CD4-positive, alpha-beta T cell treated with Interleukin-15 for 1 hour (primary cell): ENCODE data around the gene SMAD3.

Experiments
- DNase-seq: peaks from one replicate; pipeline ENCODE4 v3.0.0-alpha.2; 2020

The SMAD3 gene

DNA sequence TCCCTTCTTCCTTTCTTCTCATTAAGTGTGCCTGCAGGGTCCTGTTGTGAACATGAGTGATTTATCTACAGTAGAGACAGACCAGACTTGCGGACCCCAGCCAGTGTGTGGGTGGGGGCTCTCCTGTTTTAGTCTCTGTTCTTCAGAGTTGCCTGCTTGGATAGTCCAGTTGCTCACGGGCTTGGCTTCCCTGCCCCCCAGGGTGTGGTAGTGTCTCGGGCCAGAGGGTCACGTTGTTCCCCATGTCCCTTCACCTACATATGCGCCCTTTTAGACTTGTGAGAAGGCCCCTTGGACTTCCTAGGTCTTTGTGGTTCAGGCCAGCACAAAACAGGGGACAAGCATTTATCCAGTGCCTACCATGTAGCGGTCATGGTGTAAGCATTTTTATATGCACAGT is 103.3 kb downstream of the SMAD3 start:
- no peak for DNase-seq

- no peak for DNase-seq
Measured at GRCh38 chr15:67170143-67170925, 104.9 kb downstream of the SMAD3 start.

DNA sequence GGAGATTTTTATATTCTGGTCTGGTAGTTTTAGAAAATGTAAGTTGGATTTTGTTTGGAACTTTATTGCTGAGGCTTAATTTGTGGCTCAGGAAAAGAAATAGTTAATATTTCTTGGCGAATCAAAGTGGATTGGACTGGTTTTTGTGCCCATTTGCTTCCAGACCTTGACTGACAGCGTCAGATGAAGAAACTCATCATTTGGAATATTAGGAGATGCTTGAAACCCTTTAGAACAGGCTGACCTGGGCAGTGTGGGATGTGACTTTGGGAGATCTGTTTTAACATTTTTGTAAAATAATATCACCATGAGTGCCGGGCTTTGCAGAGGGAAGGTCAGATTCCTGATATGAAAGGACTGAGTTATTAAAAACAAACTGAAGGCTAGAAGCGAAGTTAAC is 106.1 kb downstream of the SMAD3 start:
- no peak for DNase-seq

DNA sequence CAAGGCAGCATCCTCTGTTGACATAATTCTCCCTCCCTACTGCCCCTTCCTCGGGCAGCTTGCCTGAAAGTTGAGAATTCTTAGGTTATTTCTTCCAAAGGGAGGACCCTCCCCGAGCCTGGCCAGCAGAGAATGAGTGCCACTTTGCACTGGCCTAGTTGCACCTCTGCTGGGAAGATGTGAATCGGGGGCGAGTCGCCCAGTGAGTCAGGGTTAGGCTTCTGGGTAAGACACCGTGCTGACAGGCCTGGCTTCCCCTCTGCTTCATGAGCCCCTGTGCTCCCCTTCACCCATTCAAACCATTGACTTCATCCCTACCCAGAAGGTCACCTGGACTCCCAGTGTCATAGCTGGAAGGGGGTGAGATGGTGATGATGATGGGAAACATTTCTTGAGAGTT is 106.8 kb downstream of the SMAD3 start:
- no peak for DNase-seq

DNA sequence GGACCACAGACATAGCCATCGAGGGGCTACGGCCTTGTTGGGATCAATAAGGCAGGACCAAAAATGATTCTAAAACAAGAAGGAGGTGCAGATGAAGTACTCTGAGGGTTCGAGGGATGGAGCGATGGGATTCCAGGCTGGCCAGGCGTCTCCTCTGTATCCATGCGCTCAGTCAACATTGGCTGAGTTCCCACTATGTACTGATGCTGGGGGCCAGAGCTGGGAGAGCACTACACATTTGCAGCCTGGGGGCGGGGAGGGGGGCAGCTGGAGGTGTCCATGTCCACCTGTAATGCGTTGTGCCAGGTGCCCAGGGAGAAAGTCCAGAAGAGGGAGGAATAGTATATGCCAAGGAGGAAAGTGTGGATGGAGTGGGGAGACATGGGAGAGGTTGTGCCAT is 107.6 kb downstream of the SMAD3 start:
- no peak for DNase-seq

DNA sequence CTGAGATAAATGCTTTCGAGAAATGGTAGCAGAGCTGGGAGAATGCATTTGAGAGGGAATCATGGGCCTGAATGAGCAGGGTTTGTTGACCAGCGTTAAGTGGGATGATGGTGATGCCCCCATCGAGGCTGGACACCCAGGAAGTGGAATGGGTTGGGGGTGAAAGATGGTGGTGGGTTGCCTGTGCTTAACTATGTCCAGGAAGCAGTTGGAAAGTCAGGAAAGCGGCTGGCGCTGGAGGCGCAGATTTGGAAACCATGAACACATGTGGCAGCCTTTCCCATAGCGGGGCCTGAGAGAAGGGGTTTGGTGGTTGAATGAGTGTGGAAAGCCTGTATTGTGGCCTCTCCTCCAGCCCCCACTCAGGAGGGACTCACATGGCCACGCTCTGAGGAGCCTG is 108.4 kb downstream of the SMAD3 start:
- no peak for DNase-seq

- DNase-seq = no peak
Measured at GRCh38 chr15:67174446-67174845, 109.0 kb downstream of the SMAD3 start.

DNA sequence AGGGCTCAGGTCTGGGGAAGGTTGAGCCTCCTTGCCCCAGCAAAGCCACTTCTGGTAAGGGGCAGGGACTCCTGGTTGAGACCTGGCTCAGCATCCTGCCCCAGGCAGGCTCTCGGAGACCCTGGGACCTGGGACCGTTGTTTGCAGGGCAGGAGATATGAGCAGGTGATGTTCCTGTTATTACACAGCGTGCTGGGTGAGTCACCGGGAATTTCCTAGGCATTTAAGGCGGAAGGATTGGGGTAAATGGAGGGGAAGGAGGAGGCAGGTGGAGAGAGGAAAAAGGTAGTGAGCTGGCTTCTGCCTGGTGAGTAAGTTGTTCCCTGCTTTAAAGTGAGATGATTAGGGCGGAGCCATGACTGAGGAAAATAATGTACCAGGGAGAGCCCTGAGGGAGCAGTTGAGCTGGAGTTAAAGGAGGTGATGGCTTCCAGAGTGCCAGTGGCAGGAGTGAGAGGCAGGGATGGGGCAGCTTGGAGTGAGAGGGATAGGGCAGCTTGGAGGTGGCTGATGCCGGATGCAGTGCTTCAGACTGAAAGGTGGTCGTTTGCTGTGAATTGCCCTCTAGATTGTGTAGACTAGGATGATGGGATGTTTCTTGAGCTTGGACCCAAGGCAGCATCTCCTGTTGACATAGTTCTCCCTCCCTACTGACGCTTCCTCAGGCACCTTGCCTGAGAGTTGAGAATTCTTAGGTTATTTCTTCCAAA is 109.6 kb downstream of the SMAD3 start:
- no peak for DNase-seq

DNA sequence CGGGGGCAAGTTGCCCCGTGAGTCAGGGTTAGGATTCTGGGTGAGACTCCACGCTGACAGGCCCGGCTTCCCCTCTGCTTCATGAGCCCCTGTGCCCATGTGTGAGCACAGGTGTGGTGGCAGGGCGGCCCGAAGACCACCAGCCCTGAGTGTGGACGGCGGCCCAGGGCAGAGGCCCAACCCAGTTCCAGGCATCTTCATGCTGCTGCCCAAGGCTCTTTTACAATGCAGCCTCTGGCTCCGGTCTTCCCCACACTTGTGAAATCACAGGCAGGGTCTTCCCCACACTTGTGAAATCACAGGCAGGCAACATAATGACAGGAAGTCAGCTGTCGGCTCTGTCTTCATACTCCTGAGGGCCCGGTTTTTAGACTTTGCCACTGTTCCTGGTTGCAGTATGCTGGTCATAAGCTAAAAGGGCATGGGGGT is 110.3 kb downstream of the SMAD3 start:
- DNase-seq = peak; percentile 76

DNA sequence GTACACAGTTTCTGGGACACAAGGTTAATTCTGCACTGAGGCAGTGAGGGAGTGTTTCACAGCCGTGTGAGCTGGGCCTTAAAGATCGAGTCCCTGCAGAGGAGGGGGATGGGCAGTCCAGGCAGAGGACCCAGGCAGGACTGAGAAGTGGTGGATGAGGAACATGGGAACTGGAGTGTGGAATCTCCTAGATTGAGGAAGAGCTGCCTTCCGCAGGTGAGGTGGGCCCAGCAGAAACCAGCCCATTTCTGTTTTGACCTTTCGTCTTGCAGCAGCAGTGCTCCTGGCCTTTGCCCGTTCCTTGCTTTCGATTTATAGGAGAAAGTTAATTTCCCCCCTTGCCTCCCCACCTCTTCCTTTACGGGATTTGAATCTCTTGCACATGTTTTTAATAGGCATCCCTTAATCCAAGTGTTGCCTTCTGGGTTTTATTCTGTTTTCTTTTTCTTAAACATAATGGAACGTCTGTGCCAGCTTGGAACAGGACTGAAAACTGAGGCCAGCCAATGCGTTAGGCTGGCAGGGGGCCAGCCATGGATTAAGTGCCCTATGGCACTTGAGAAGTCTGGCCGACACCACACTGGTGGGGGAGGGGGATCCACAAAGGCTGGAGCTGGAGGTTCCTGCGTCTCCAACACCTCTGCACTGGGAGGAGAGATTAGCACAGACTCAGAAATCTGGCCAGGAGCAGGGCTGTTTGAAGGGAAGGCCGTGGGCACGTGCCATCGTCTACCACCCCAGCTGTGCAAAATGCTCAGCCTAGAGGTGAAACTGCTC is 111.0 kb downstream of the SMAD3 start:
- no peak for DNase-seq

GRCh38 chr15:67177752-67178151 is 112.3 kb downstream of the SMAD3 start:
- DNase-seq = no peak

DNA sequence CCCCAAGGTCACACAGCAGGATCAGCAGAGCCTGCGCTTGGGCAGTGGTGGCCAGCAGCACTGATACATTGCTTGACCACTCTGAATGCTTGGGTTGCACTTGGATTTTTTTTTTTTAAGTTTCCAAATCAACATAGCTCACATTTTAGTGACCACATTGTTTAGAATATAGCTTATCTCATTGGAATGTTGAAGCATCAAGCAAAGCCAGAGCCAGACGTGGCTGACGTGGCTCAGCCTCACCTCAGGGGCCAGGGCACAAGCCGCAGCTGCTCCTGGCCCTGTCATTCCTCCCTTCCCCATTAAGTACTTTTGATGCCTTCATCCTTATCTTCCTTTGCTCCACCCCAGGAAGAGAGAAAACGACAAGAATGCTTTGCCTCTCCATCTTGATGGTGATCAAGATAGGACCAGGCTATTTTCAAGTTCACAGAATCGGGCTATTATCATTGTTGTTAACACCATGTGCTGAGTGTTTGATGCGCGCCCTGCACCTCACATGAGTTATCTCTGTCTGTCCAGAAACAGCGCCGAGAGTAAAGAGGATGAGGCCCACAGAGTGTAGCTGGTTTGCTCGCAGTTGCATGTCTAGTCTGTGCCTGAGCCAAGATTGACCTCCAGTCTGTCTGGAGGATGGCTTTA is 113.3 kb downstream of the SMAD3 start:
- DNase-seq = no peak

GRCh38 chr15:67179411-67179995 is 114.1 kb downstream of the SMAD3 start:
- DNase-seq = no peak

GRCh38 chr15:67180035-67180434 is 114.6 kb downstream of the SMAD3 start:
- DNase-seq = no peak

DNA sequence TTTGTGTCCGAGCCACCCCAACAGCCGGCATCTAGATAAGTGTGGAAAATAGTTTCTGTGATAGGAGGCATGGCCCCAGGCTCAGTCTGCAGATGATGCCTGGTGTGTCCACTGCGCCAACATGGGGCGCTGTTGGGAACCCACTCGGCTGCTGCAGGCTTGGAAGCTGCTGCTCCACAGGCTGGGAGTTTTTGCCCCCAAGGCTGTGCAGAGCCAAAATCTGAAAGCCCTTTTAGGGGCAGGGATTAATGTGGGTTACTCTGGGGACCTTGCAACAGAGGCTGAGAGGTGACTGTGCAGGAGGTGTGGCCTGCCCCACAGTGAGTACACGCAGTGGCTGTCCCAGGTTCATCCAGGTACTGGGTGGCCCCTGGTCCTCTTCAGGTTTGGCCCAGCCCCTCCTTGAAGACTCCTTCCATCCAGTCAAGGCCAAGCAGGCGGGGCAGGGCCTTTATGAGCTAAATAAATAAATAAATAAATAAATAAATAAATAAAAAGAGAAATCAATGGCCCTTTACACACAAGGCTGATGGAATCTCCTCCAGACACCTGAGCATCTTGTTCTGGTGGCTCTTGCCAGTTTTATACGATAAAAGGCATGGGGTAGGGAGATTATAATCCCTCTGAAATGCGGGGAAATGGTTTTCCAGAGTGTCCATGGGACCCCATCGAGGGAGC is 115.3 kb downstream of the SMAD3 start:
- no peak for DNase-seq

DNA sequence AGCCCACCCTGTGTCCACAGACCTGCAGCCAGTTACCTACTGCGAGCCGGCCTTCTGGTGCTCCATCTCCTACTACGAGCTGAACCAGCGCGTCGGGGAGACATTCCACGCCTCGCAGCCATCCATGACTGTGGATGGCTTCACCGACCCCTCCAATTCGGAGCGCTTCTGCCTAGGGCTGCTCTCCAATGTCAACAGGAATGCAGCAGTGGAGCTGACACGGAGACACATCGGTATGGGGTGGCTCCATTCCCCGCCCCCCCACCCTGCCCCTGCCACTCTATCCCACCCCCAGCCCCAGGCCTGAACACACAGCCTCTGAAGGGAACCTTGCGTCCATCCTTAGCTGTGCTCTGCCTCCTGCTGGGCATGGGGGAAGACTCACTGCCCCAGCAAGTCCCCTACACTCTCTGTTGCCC is 115.8 kb downstream of the SMAD3 start:
- DNase-seq = no peak

GRCh38 chr15:67183443-67184169 is 118.2 kb downstream of the SMAD3 start:
- DNase-seq = no peak

GRCh38 chr15:67184208-67184925 is 119.0 kb downstream of the SMAD3 start:
- DNase-seq = no peak

- DNase-seq = no peak
Measured at GRCh38 chr15:67185051-67185450, 119.6 kb downstream of the SMAD3 start.

- no peak for DNase-seq
Measured at GRCh38 chr15:67185621-67186225, 120.3 kb downstream of the SMAD3 start.
